HFF-Myc (cell line): ENCODE results near the gene AP2M1.

Source experiments
- DNase-seq: peaks from one replicate; pipeline ENCODE4 v3.0.0-alpha.2; 2011; ENCODE audit warnings: low read depth; ENCODE audit errors: extremely low read depth
- H3K4me3 ChIP-seq: replicated peaks from 2 replicates; pipeline ENCODE4 v1.5.1; 2011; ENCODE audit warnings: low read depth, mild to moderate bottlenecking, control low read depth, low read length
- CTCF ChIP-seq: IDR thresholded peaks from 2 replicates; pipeline ENCODE4 v1.5.1; 2012; ENCODE audit warnings: mild to moderate bottlenecking, low read depth, low read length, control low read depth; ENCODE audit errors: missing control alignments

Gene AP2M1

GRCh38 chr3:184172681-184173373 lies 1.8 kb upstream of the AP2M1 start:
- no peak for DNase-seq
- no peak for TF ChIP-seq CTCF
- no peak overlapping the region for H3K4me3 ChIP-seq

- DNase-seq: no peak
- no peak for TF ChIP-seq CTCF
- H3K4me3 ChIP-seq: no peak overlapping the region
Measured at GRCh38 chr3:184173374-184173722, 1.3 kb upstream of the AP2M1 start.

DNA sequence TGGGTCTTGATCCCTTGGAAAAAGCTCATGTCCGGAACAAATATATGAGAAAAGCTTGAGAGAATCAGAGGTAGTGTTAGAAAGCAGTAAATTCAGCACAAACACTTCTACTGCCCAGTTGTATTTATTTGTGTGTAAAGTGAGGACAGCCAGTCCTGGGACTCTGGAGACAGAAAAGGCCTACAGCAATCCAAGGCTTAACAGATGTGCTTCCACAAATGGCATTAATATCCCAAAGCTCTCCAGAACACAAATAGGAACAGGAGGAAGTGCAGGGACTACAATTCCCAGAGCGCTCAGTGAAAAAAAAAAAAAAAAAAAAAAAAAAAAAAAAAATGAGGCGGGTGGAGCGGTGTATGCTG lies 390 bp upstream of the AP2M1 start:
- DNase-seq: no peak
- H3K4me3 ChIP-seq: no peak overlapping the region
- TF ChIP-seq CTCF: no peak

- no peak for TF ChIP-seq CTCF
- no peak for DNase-seq
- peak overlapping the region; percentile 84 for H3K4me3 ChIP-seq
Measured at GRCh38 chr3:184175506-184175905, 851 bp downstream of the AP2M1 start.

DNA sequence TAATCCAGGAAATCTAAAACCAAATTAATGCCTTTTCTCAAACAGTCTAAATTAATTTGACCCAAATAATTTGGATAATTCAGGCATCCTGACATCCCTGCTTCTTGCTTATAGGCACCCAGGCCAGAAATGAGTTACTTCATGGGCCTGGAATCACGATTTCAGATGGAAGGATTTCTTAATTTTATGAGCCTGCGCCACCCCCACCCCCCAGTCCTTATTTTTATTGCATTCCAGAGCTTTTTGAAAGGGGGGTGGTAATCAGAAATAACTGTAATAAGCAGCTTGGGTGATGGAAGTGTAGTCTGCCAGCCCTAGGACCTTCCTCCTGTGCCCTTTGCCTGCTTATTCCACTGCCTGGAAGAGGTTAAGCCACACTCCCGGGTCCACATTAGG lies 1.3 kb downstream of the AP2M1 start:
- peak overlapping the region; percentile 84 for H3K4me3 ChIP-seq
- no peak for TF ChIP-seq CTCF

GRCh38 chr3:184176377-184177330 lies 2.0 kb downstream of the AP2M1 start:
- DNase-seq: peak; percentile 75
- no peak for TF ChIP-seq CTCF
- peak overlapping the region; percentile 84 for H3K4me3 ChIP-seq

More for the DNA sequence above, 1.3 kb downstream of the AP2M1 start:
- no peak for DNase-seq
